Astrocyte of the spinal cord (primary cell): ENCODE data around the gene PLA2G1B.

Experiments
- DNase-seq: peaks from one replicate; pipeline ENCODE4 v3.0.0; 2011; ENCODE audit warnings: low read depth, low spot score
- H3K4me3 ChIP-seq: 2 replicates; pipeline ENCODE4 v1.5.1; 2011; ENCODE audit warnings: low read depth, mild to moderate bottlenecking, low read length, moderate library complexity
- in situ Hi-C: cut with HindIII; loops from 2 replicates; pipeline ENCODE4 v1.10.0; 2017; ENCODE audit warnings: low sequenced_read_pairs
- TF ChIP-seq, protein P1 (sequence below): IDR thresholded peaks from 2 replicates; pipeline ENCODE4 v1.5.1; 2012; ENCODE audit warnings: low read depth, mild to moderate bottlenecking, low read length, inconsistent platforms

Gene PLA2G1B

DNA sequence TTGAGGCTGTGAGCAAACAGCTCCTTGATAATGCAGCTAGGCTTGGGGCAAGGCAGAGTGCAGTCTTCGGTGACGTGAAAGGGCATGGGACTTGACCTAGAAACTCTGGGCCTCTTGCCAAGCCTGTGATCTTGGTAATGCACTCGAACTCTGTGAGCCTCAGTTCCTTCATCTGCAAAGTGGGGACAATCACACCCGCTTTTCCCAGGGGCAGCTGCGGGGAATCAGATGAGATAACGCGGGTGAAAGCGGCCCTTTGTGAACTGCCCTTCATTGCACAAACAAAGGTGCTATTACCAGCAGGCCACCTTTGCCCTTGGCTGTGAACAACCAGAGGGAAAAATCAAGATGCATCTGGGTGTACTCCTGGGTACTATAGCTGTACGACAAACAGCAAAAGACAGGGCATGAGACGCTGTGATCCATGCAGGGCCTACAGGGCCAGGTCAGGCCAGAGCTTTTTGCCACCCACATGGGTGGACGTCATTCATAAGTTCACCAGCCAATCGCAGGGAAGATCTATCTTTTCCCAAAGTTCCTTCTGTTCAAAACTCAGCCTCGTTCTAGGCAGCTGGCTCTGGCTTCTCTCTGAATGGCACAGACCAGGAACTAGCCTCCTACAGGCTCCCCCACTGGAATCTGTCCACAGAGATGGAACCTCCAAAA lies 38.2 kb upstream of the PLA2G1B start:
- TF ChIP-seq, protein P1, sequence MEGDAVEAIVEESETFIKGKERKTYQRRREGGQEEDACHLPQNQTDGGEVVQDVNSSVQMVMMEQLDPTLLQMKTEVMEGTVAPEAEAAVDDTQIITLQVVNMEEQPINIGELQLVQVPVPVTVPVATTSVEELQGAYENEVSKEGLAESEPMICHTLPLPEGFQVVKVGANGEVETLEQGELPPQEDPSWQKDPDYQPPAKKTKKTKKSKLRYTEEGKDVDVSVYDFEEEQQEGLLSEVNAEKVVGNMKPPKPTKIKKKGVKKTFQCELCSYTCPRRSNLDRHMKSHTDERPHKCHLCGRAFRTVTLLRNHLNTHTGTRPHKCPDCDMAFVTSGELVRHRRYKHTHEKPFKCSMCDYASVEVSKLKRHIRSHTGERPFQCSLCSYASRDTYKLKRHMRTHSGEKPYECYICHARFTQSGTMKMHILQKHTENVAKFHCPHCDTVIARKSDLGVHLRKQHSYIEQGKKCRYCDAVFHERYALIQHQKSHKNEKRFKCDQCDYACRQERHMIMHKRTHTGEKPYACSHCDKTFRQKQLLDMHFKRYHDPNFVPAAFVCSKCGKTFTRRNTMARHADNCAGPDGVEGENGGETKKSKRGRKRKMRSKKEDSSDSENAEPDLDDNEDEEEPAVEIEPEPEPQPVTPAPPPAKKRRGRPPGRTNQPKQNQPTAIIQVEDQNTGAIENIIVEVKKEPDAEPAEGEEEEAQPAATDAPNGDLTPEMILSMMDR = no peak
- H3K4me3 ChIP-seq = no peak overlapping the region
- in situ Hi-C loops = no loop called here
- no peak for DNase-seq

DNA sequence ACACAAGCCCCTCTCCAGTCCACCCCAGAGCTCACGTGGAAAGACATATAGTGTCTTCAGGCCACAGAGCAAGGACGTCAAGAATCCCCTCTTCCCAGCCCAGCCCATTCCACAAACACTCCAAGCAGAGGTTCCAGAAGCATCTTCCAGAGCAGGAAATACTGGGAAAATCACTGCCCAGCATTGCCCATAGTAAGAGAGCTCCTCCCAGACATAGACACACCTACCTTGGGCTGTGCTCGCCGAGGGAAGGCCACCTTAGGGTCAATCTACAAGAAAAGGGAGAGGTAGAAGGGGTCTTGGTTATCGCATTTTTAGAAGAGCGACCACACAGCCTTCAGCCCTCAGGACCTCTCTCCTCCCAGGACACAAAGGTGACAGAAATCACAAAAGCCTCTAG lies 36.9 kb upstream of the PLA2G1B start:
- in situ Hi-C loops = no loop called here
- no peak overlapping the region for H3K4me3 ChIP-seq
- TF ChIP-seq, protein P1 = no peak
- no peak for DNase-seq

DNA sequence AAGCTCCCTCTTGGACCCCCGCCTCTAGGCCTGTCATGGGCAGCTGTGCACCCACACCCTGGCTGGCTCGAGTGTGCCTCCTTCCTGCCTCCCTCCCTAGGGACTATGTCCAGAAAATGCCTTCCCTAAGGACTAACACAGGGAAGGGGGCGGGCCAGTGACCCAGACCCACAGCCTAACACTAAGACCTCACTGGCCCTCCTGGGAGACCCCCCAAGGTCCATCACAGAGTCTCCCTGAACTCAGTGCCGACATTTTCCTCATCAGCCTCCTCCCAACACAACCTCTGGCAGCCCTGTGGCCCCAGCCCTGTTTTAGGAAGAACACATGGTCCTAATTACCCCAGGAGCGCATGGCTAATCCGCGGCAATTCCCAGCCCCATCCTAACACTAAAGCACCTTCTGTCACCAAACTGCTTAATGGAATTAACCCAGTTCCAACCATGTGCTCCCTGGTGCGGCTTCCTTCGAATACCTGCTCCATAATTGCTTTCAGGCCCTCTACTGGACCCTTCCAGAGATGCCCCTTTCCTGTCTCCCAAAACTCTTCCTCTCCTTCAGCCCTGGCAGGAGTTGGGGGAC lies 35.8 kb upstream of the PLA2G1B start:
- in situ Hi-C loops = no loop called here
- TF ChIP-seq, protein P1 = no peak
- DNase-seq = no peak
- H3K4me3 ChIP-seq = no peak overlapping the region

DNA sequence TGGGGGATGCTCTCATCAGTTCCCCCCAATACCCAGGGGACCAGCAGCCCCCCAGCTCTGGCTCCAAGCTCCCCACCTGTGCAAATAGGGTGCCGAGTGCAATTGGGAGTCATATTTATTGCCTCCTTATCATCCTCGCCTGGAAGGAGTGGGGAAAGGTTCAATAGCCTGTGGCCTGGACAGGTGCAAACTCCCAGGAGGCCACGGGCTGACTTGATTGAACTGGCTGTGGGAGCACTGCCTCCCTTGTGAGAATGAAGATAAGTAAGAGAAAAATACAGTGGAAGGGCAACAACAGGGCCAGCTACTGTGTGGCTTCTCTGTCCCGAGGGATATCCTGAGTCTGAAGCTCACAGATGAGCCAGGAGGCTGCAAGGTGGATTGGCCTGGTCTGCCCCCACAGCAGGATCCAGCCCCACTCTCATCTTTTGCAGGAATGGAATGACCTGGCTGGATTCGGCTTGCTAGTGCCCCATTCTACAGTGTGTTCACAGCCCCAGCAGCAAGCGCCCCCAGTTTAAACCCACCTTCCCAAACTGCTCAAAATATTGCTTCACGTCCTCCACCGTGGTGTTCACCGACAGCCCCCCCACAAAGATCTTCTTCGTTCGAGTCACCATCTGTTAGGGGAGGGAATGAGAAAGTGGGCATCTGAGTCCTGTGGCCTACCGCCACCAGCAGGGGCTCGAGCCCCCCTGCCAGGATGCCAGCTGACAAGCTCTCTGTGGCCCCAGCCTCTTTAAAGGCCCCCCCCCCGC lies 35.1 kb upstream of the PLA2G1B start:
- H3K4me3 ChIP-seq = no peak overlapping the region
- in situ Hi-C loops = no loop called here
- no peak for DNase-seq
- TF ChIP-seq, protein P1 = no peak

DNA sequence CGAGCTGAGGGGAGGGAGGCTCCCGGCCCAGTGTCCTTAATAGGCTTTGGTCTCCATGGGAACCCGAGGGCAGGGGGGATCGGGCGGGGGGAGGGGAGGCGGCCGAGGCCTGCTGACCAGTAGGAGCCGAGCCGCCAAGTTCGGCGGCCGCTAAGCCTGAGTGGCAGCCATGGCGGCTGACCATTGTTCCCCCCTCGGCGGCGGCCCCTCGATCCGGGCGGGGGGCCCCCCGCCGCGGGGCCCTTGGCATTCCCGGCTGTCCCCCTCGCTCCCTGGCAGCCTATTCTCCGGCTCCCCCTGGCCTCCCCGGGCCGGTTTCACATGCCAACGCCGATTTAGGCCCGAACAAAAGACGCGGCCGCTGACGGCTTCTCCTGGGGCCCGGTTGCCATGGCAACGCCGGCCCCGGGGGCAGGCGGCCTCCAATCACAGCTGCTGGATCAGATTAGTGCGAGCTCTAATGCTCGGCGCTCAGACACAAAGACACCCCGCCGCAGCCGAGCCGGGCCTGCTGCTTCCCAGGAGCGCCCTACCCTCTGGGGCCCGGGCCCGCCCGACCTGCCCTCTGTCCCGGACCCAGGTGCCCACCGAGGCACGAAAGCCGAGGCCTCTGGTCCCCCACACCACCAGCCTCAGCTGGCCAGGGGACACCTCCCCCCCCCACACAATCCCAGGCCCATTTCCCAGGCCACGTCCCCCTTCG lies 34.1 kb upstream of the PLA2G1B start:
- DNase-seq = peak; percentile 82
- in situ Hi-C loops = no loop called here
- H3K4me3 ChIP-seq = peak overlapping the region; percentile 21
- TF ChIP-seq, protein P1 = no peak

DNA sequence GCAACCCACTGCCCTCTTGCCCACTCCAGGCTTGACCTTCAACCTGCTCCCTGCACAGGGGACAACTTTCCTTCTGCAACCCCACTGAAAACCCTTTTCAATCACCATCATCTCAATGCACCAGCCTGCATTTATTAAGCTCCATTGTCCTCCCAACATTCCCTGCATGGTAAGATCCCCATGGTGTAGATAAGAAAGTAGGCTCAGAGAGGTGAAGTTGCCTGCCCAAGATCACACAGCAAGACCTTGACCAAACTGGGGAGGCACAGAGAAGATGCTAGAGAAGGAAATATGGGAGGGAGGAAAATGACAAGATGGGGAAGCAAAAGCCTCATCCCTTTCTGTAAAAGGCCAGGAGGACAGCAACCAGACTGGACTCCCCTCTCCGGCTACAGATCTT lies 31.5 kb upstream of the PLA2G1B start:
- TF ChIP-seq, protein P1 = no peak
- in situ Hi-C loops = no loop called here
- no peak for DNase-seq

More for the DNA sequence above, 31.5 kb upstream of the PLA2G1B start:
- no peak overlapping the region for H3K4me3 ChIP-seq
